ENCODE measurements around the gene MPEG1.

DNA sequence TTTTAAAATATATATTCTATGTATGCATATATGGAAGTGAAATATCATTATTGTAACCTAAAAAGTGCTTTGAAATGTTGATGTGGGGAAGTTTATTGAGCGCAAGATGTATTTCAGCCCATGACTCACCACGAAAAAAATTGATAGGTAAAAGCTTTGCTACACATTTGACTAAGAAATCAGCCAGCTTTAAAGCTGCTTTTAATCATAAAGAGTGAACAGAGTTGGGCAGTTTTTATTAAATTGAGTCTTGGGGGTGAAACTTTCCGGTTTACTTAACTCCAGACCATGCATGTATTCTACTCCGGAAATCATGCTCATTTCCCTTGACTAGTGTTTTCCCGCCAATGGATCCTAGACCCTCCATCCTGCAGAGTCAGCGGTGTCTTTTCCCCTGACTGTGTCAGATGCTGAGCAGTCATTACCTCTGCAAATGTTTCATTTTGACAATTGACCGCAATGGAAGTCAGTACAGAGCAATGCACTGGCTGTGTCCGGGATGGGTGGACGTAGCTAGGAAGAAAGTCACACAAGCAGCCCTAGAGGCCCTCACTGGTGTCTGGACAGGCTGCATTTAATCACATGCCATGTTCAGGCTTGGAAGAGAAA is 47.2 kb upstream of the MPEG1 start:
- no peak for TF ChIP-seq EZH2 (IDR thresholded peaks at IDR 0.05; ENCODE audit: low read length, missing control alignments)
- TF ChIP-seq, protein P1, sequence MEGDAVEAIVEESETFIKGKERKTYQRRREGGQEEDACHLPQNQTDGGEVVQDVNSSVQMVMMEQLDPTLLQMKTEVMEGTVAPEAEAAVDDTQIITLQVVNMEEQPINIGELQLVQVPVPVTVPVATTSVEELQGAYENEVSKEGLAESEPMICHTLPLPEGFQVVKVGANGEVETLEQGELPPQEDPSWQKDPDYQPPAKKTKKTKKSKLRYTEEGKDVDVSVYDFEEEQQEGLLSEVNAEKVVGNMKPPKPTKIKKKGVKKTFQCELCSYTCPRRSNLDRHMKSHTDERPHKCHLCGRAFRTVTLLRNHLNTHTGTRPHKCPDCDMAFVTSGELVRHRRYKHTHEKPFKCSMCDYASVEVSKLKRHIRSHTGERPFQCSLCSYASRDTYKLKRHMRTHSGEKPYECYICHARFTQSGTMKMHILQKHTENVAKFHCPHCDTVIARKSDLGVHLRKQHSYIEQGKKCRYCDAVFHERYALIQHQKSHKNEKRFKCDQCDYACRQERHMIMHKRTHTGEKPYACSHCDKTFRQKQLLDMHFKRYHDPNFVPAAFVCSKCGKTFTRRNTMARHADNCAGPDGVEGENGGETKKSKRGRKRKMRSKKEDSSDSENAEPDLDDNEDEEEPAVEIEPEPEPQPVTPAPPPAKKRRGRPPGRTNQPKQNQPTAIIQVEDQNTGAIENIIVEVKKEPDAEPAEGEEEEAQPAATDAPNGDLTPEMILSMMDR (conservative IDR thresholded peaks at IDR 0.05 in 1 of 2, IDR thresholded peaks at IDR 0.05 in 1 of 2; ENCODE audit: low read depth in 1 of 2, low read length in 2 of 2): no peak

Measured in fibroblast of lung (primary cell).